ENCODE results near the gene PPFIA2.

- TF ChIP-seq CTCF (IDR thresholded peaks at IDR 0.05), result no peak
- TF ChIP-seq POLR2A (IDR thresholded peaks at IDR 0.05), result no peak
These were observed 421.3 kb downstream of the PPFIA2 start for GRCh38 chr12:81337886-81338285.
